HepG2 (cell line): ENCODE measurements around the gene SPIRE1. TPM values are rescaled to one million over a fixed set of nuclear protein-coding genes. Genes with fewer than 3 reads are reported as not detected.

Experiments
- CSRNP2 ChIP-seq: sonication (generic); formaldehyde crosslinking; conservative IDR thresholded peaks from 2 replicates; pipeline ENCODE4 v1.8.0; 2022; ENCODE audit warnings: low read depth, missing genetic modification reagents
- KDM4B ChIP-seq: sonication (generic); formaldehyde crosslinking; IDR thresholded peaks from 2 replicates; pipeline ENCODE4 v1.4.0; 2020; ENCODE audit warnings: missing genetic modification reagents
- WIZ ChIP-seq: sonication (generic); formaldehyde crosslinking; IDR thresholded peaks from 2 replicates; pipeline ENCODE4 v1.5.1; 2020; ENCODE audit warnings: mild to moderate bottlenecking, missing genetic modification reagents
- ZNF350 ChIP-seq: sonication (generic); formaldehyde crosslinking; IDR thresholded peaks from 2 replicates; pipeline ENCODE4 v1.4.0; 2020; ENCODE audit warnings: mild to moderate bottlenecking, low read depth, missing genetic modification reagents, borderline replicate concordance
- ZNF616 ChIP-seq: sonication (generic); formaldehyde crosslinking; IDR thresholded peaks from 2 replicates; pipeline ENCODE4 v1.5.0; 2020; ENCODE audit warnings: low read depth, mild to moderate bottlenecking, missing genetic modification reagents
- polyA plus RNA-seq, 8 experiments: library from polyadenylated mRNA; depleted of rRNA in 3 of 8; stranded (reverse) in 7 of 8; unstranded in 1 of 8; fragments of >200 nt; fragmentation: Illumina TruSeq in 4 of 8; extraction: Trizol in 4 of 8; gene quantifications; 2 replicates each; pipeline versions ENCODE4 v1.2.1 to v1.2.3, GENCODE V29; 2011 to 2016; ENCODE audit warnings: low read depth in 4 of 8, missing spikeins in 1 of 8, mixed read lengths in 1 of 8; ENCODE audit not compliant: insufficient read depth in 1 of 8
- total RNA-seq, 5 experiments: library from RNA; depleted of rRNA; stranded (reverse); fragments of >200 nt; fragmentation: Illumina TruSeq; extraction: Trizol; gene quantifications; 2 replicates each; pipeline ENCODE4 v1.2.3, GENCODE V29; 2016; ENCODE audit warnings: low read depth in 1 of 5
- TF ChIP-seq, protein P1 (sequence below), 2 experiments: fragments of 450-650 bp in 1 of 2; sonication (generic) in 1 of 2; formaldehyde crosslinking in 1 of 2; IDR thresholded peaks; 2 replicates each; pipeline versions ENCODE4 v1.6.1 to v1.8.0; 2016 to 2022; ENCODE audit warnings: antibody characterized with exemption in 1 of 2, mild to moderate bottlenecking in 1 of 2, missing genetic modification reagents in 1 of 2
- TF ChIP-seq, protein P2 (sequence below): IDR thresholded peaks from 2 replicates; pipeline ENCODE4 v1.6.1; 2016; ENCODE audit warnings: mild to moderate bottlenecking, missing biosample characterization, missing genetic modification reagents

The SPIRE1 gene
- total and polyA plus RNA-seq, 2 of the 13 experiments (the other 11 are each of a cell fraction or from before 2014, with no cell fraction given), result 9.9 to 21.3 TPM

GRCh38 chr18:12474146-12474545 is 183.8 kb downstream of the SPIRE1 start (continued):
- TF ChIP-seq, protein P1, sequence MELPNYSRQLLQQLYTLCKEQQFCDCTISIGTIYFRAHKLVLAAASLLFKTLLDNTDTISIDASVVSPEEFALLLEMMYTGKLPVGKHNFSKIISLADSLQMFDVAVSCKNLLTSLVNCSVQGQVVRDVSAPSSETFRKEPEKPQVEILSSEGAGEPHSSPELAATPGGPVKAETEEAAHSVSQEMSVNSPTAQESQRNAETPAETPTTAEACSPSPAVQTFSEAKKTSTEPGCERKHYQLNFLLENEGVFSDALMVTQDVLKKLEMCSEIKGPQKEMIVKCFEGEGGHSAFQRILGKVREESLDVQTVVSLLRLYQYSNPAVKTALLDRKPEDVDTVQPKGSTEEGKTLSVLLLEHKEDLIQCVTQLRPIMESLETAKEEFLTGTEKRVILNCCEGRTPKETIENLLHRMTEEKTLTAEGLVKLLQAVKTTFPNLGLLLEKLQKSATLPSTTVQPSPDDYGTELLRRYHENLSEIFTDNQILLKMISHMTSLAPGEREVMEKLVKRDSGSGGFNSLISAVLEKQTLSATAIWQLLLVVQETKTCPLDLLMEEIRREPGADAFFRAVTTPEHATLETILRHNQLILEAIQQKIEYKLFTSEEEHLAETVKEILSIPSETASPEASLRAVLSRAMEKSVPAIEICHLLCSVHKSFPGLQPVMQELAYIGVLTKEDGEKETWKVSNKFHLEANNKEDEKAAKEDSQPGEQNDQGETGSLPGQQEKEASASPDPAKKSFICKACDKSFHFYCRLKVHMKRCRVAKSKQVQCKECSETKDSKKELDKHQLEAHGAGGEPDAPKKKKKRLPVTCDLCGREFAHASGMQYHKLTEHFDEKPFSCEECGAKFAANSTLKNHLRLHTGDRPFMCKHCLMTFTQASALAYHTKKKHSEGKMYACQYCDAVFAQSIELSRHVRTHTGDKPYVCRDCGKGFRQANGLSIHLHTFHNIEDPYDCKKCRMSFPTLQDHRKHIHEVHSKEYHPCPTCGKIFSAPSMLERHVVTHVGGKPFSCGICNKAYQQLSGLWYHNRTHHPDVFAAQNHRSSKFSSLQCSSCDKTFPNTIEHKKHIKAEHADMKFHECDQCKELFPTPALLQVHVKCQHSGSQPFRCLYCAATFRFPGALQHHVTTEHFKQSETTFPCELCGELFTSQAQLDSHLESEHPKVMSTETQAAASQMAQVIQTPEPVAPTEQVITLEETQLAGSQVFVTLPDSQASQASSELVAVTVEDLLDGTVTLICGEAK (IDR thresholded peaks at IDR 0.05), result no peak
- TF ChIP-seq, protein P1 (CRISPR knock-in tag; IDR thresholded peaks at IDR 0.05), result no peak
- TF ChIP-seq, protein P2, sequence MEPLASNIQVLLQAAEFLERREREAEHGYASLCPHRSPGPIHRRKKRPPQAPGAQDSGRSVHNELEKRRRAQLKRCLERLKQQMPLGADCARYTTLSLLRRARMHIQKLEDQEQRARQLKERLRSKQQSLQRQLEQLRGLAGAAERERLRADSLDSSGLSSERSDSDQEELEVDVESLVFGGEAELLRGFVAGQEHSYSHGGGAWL (CRISPR knock-in tag), result no peak
- TF ChIP-seq CSRNP2 (no peak), WIZ (no peak), KDM4B (no peak), ZNF616 (CRISPR knock-in tag) (no peak), ZNF350 (CRISPR knock-in tag) (no peak)
